Pancreas (tissue), 10 donors: ENCODE measurements around the gene ALCAM. TPM values are rescaled to one million over a fixed set of nuclear protein-coding genes. Genes with fewer than 3 reads are reported as not detected.

Source experiments
- ATAC-seq, 4 donors: fragments of 200-7000 bp; cut with Tn5 transposase; one replicate each; pipeline versions ENCODE4 v1.8.0 to v1.9.1; 2020; ENCODE audit warnings: mild to moderate bottlenecking in 4 of 4, moderate library complexity in 4 of 4
- DNase-seq, 6 donors: peaks; one replicate each; pipeline ENCODE4 v3.0.0-alpha.2; 2020
- FAIRE-seq: peaks from 2 replicates; lab custom pipeline; 2012; peaks lifted over from hg19 to GRCh38; lab: Jason Lieb, UNC
- H3K27ac ChIP-seq, 4 donors: fragments of 200-600 bp; sonication (generic); 1 replicate in 3 of 4; 2 replicates in 1 of 4; pipeline versions ENCODE4 v1.5.0 to v1.8.0; 2020
- H3K27me3 ChIP-seq, 4 donors: fragments of 200-600 bp; one replicate each; pipeline ENCODE4 v1.8.0; 2021
- H3K36me3 ChIP-seq, 3 donors: fragments of 200-600 bp; sonication (generic) in 1 of 3; one replicate each; pipeline versions ENCODE4 v1.5.0 to v1.8.0; 2020 to 2021
- H3K4me1 ChIP-seq, 3 donors: fragments of 200-600 bp; one replicate each; pipeline ENCODE4 v1.8.0; 2021
- H3K4me3 ChIP-seq, 4 donors: fragments of 200-600 bp; sonication (generic) in 2 of 4; one replicate each; pipeline versions ENCODE4 v1.5.0 to v1.8.0; 2020 to 2021
- H3K9me3 ChIP-seq, 4 donors: fragments of 200-600 bp; one replicate each; pipeline ENCODE4 v1.8.0; 2021
- WGBS, 2 donors: extraction: QIAGEN DNeasy Blood & Tissue Kit; methylation state at CpG; one replicate each; pipeline ENCODE4 v1.1.7; 2013; 5-methylcytosine and 5-hydroxymethylcytosine counted together
- intact Hi-C, 3 donors: fragments of 100-400 bp; cut with DNase I; formaldehyde crosslinking; loops; one replicate each; pipeline versions ENCODE4 v1.11.1 to v1.14.2; 2022
- polyA plus RNA-seq, 2 donors: library from polyadenylated mRNA; stranded (reverse); fragments of 200-250 nt; gene quantifications; one replicate each; pipeline ENCODE4 v1.2.3, GENCODE V29; 2013
- total RNA-seq, 6 donors: library from RNA; stranded (reverse); fragmentation: NEBNext Ultra II Directional in 4 of 6; extraction: Animal tissue kit (Norgen Biotek cat#: 25700) in 4 of 6; gene quantifications; one replicate each; pipeline versions ENCODE4 v1.2.1 to v1.2.4, GENCODE V29; 2021 to 2023
- TF ChIP-seq, protein P1 (sequence below), 4 donors: fragments of 200-600 bp; sonication (generic) in 3 of 4; IDR thresholded peaks; one replicate each; pipeline versions ENCODE4 v1.5.0 to v1.8.0; 2021; ENCODE audit warnings: antibody characterized with exemption in 4 of 4
- donor health status: healthy with polysubstance abuse.
- donor health status: DM: no; HTN: no; CAD: no; lungs with moderate emphysema.
- donor health status: DM: no; HTN: no; CAD: no.
- donor health status: control.
- donor health status: control.
- donor health status: Bipolar disorder and iron deficiency.
- donor health status: DM: yes; HTN: yes; CAD: no.
- donor health status: DM: no; HTN: no; CAD: no.
- donor health status: DM: no; HTN: no; CAD: no.
- donor health status: DM: yes; HTN: yes; CAD: no.

Gene ALCAM
- total and polyA plus RNA-seq, 8 donors: 14.4 to 42.1 (median 27.6) TPM

DNA sequence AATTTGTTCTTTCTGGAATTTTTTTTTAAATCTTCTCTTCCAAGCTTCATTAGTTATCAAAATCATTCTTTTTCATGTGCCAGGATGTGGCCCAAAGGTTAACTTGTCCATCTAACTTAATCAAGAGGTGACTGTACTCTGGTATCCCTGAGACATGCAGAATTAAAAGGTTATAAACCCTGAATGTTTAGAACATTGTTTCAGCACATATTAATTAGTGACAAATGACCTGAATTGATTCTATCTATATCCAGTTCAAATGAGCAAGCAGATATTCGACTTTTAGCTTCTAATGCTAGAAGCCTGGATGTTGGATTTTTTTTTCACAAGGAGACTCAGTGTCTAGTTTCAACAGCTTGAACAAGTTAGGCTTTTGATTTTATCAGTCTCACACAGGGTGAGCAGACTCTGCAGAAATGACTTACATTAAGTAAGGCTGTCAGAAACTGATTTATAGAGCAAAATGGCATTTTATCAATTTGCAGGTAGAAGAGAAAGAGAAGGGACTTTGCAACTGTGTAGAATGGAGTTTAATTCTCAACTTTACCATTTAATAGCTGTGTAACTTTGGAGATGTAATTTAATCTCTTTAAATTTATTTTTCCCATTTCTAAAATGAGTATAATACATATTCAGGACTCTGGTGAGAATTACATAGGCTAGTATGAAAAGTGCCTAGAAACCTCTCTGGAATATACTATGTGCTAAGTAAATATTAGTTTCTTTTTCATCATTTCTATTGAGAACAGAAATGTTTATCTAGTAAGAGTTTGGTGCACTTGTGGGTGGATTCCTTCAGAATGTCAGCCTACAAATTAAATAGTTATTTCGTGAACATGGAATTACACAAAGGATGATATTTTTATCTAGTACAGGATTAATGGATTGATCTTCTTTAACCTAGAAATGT lies 100.0 kb downstream of the ALCAM start:
- WGBS, 2 donors: 42 to 43% methylated on average over 2 of the region's 2 CpGs
- ATAC-seq (no peak), DNase-seq (no peak), FAIRE-seq (no peak)
- H3K27me3 ChIP-seq: no peaks in the 10 kb centered on the region
- H3K9me3 ChIP-seq: no peaks in the 10 kb centered on the region
- H3K27ac ChIP-seq: no peak overlapping the region
- no peaks in the 10 kb centered on the region for H3K36me3 ChIP-seq
- intact Hi-C loops: no loop called here
- TF ChIP-seq, protein P1, sequence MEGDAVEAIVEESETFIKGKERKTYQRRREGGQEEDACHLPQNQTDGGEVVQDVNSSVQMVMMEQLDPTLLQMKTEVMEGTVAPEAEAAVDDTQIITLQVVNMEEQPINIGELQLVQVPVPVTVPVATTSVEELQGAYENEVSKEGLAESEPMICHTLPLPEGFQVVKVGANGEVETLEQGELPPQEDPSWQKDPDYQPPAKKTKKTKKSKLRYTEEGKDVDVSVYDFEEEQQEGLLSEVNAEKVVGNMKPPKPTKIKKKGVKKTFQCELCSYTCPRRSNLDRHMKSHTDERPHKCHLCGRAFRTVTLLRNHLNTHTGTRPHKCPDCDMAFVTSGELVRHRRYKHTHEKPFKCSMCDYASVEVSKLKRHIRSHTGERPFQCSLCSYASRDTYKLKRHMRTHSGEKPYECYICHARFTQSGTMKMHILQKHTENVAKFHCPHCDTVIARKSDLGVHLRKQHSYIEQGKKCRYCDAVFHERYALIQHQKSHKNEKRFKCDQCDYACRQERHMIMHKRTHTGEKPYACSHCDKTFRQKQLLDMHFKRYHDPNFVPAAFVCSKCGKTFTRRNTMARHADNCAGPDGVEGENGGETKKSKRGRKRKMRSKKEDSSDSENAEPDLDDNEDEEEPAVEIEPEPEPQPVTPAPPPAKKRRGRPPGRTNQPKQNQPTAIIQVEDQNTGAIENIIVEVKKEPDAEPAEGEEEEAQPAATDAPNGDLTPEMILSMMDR (IDR thresholded peaks at IDR 0.05): no peak
- H3K4me3 ChIP-seq: no peak overlapping the region
- peaks cover 5 to 8% (median 7%) of the 10 kb centered on the region in 3 donors for H3K4me1 ChIP-seq

DNA sequence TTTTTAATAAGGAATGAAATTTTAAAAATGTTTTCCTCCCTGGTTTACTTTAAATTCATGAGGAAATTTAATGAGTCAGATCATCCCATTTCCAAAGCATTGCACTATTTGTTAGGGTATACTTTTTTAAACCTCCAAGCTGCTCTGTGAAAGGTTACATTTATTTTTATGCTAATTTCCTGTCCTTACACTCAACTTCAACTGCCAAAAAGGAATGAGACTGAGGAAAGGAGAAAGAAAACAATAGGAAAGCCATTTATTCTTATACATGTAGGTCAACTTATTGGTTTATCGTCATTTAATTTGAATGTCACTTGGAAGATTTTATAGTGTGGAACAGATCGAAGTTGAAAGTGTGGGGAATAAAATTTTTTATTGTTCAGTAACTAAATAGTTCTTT lies 104.1 kb downstream of the ALCAM start:
- no peaks in the 10 kb centered on the region for H3K36me3 ChIP-seq
- ATAC-seq: no peak
- no peaks in the 10 kb centered on the region for H3K9me3 ChIP-seq
- intact Hi-C loops: no loop called here
- no peak for DNase-seq
- H3K27me3 ChIP-seq: no peaks in the 10 kb centered on the region
- no peak overlapping the region for H3K4me3 ChIP-seq
- H3K4me1 ChIP-seq: peaks cover 0 to 5% (median 0%) of the 10 kb centered on the region in 3 donors
- 91 to 94% methylated on average over 2 of the region's 2 CpGs for WGBS, 2 donors
- H3K27ac ChIP-seq: no peak overlapping the region
- no peak for FAIRE-seq
- TF ChIP-seq, protein P1 (IDR thresholded peaks at IDR 0.05): no peak

DNA sequence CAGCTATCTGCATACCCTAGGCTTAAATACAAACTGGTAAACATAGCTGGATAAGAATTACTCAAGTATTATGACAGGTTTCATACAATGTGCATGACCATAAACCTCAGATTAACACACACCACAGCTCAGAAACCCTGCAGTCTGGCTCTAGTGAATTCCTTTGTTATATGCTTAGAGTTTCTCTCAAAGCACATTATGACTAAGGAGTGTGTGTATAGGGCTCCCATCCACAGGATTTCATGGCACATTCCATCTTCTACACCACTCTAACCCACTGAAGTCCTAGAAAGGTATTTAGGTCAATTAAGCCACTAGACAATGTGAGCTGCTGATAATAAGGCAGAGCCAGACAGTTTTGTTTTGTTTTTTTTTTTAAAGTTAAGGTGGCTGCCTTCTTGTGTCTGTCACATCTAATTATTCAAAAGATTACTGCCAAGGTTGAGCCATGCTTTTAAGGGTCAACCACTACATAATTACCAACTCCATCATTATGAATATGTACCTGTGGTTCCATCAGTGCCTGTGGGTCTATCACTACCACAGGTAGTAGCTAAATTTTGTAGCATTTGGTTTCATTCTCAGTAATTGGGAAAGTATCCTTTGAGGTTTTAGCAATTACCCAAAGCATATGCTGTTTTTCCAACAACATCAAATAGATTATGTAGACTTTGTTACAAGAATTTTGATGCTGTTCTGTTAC lies 107.0 kb downstream of the ALCAM start:
- peak in 1 of 4 donors; percentile 32 for ATAC-seq
- no peaks in the 10 kb centered on the region for H3K27me3 ChIP-seq
- H3K9me3 ChIP-seq: no peaks in the 10 kb centered on the region
- no peak overlapping the region for H3K4me3 ChIP-seq
- peaks cover 0 to 5% (median 0%) of the 10 kb centered on the region in 3 donors for H3K4me1 ChIP-seq
- H3K27ac ChIP-seq: no peak overlapping the region
- no peak for FAIRE-seq
- TF ChIP-seq, protein P1 (IDR thresholded peaks at IDR 0.05): no peak
- intact Hi-C loops: no loop called here
- H3K36me3 ChIP-seq: no peaks in the 10 kb centered on the region
- no peak for DNase-seq

DNA sequence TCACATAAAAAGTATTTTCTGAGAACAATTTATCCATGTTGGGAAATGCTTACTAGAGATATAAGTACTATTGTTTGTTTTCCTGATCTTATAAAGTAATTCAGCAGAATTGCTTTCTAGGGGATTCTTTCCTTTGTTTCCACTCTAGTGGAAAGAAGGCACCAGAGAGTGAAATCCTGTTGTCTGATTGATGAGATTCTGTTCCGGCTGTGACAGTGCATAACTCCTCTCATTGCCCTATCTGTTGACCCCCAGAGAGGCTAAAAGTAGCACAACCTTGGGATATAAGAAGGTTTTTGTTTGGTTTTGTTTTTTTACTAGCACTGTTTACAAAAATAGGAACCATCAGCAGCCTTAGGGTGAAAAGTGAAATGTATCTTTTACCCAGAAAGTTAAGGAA lies 114.1 kb downstream of the ALCAM start:
- Histone ChIP-seq H3K36me3 (no peaks in the 10 kb centered on the region), H3K27me3 (no peaks in the 10 kb centered on the region), H3K4me1 (no peaks in the 10 kb centered on the region), H3K9me3 (no peaks in the 10 kb centered on the region), H3K4me3 (no peak overlapping the region), H3K27ac (no peak overlapping the region)
- no peak for FAIRE-seq
- ATAC-seq: no peak
- no peak for DNase-seq
- 73 to 74% methylated on average over 1 of the region's 1 CpG for WGBS, 2 donors
- TF ChIP-seq, protein P1 (IDR thresholded peaks at IDR 0.05): no peak
- intact Hi-C loops: no loop called here
